ENCODE data around the gene CCR9.
A peak's percentile ranks its signal among the peaks of the same experiment; 100 is the strongest.

CCR9 gene

DNA sequence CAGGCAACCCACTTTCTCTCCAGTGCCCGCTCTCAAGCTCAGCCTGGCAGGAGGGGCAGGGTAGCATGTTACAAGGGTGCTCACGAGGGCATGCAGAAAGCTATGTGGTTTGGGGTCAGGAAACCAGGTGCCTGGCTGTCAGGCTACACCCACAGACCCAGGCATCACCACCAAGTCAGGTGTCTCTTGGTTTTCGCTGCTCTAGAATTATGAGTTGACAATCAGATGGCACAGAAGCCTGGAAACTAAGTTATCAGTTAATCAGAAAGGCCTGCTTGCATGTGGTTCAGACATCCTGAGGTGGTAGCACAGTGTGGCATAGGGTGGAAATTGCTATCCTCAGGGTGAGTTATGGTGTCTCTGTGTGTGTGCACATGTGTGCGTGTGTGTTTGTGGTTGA, 16.2 kb upstream of the CCR9 start:
- DNase-seq (ENCODE audit: low read depth), result no peak
- no peak overlapping the region for H3K4me3 ChIP-seq (ENCODE audit: low read depth, low read length)

DNA sequence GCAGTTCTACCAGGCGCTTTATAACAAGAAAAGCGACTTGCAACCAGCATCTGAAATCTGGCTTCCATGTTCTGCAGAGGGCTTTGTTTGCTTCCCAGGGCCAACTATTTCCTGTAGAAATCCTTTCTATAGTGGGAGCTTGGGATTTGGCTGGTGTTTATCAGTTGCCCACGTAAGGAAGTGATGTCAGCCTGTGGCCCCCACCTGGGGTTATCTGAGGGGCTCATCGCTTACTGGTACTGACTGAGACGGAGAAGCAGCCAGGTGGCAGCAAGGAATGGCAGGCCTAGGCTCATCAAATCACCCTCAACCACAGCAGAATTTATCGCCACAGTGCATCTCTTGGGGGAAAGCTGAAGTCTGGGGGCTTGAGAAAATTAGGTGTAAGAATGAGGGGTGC, 14.6 kb upstream of the CCR9 start:
- DNase-seq (ENCODE audit: low read depth), result no peak

DNA sequence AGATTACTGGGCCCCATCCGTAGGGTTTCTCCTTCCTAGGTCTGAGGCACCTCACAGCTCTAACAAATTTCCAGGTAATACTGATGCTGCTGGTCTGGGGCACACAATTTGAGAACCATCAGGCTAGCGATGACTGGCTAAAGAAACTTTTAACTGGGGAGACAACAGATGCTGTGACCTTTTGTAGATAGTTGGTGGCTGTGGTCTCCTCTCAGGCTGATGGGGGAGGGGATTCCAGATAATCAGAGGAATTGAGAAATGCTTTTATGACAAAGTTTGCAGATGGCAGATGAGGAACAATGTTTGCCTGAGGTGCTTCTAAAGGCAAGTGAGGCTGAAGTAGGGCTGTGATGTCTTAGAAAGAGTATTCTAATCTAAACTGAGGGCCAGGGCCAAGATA, 13.8 kb upstream of the CCR9 start:
- DNase-seq (ENCODE audit: low read depth), result no peak
- no peak overlapping the region for H3K4me3 ChIP-seq (ENCODE audit: low read depth, low read length)

More for the DNA sequence above, 14.6 kb upstream of the CCR9 start:
- H3K4me3 ChIP-seq (ENCODE audit: low read depth, low read length), result no peak overlapping the region

- no peak overlapping the region for H3K4me3 ChIP-seq (ENCODE audit: low read depth, low read length)
- no peak for DNase-seq (ENCODE audit: low read depth)
Measured at GRCh38 chr3:45873036-45873435, 13.3 kb upstream of the CCR9 start.

- no peak for DNase-seq (ENCODE audit: low read depth)
Measured at GRCh38 chr3:45873638-45874037, 12.7 kb upstream of the CCR9 start.

DNA sequence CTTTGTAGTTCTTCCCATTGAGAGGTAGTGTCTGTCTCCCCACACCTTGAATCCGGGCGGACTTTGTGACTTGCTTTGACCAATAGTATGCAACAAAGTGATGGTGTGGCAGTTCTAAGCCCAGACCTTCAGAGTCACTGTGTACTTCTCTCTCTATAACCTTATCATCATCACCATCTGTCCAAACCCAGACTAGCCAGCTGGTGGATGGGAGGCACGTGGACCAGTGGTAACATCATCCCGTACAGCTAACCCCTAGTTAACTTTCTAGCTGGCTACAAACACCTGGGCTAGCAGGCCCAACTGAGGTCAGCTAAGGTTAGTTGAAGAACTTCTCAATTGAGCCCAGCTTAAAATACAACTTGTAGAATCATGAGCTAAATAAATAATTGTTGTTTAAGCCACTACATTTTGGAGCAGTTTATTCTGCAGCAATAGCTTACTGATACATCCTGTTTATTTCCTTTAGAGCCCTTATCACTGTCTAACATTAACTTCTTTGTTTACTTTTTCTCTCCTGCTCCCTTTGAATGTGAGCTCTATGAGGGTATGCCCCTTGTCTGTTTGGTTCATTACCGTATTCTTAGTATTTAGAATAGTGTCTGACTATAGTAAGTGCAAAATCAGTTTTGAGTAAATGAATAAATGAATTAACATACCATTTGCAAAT, 11.5 kb upstream of the CCR9 start:
- no peak overlapping the region for H3K4me3 ChIP-seq (ENCODE audit: low read depth, low read length)
- no peak for DNase-seq (ENCODE audit: low read depth)

More at GRCh38 chr3:45873638-45874037, 12.7 kb upstream of the CCR9 start:
- no peak overlapping the region for H3K4me3 ChIP-seq (ENCODE audit: low read depth, low read length)

DNA sequence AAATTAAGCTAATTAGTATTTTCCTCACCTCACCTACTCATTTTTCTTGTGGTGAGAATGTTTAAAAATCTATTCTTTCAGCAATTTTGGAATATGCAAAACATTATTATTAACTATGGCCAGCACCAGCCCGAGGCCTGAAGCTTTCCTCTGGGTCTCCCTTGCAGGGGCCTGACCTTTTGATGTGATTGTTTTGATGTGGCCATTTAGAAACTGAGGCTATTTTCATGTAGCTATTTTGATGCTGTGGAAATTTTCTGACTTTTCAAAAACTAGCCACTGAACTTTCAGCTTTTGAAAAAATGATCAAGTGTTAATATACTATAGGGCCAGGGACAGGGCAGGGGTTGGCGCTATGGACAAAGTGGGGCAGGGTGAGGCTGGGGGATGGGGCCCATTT, 8.2 kb upstream of the CCR9 start:
- no peak for DNase-seq (ENCODE audit: low read depth)
- H3K4me3 ChIP-seq (ENCODE audit: low read depth, low read length), result no peak overlapping the region

DNA sequence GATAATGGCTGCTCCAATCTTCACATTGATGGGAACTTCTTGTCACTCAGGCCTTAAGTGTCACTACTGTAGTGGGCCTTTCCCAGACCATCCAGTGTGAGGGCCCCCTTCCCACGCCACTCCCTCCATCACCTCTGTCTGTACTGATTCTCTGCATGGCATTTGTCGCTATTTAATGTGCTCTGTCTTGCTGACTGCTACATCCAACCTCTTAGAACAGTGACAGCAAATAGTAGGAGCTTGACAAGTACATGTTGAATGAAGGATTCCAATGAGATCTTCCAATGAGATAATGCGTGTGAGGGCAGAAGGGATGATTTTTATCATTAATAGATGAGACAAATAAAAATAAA, 5.6 kb upstream of the CCR9 start:
- H3K4me3 ChIP-seq (ENCODE audit: low read depth, low read length), result no peak overlapping the region
- no peak for DNase-seq (ENCODE audit: low read depth)

DNA sequence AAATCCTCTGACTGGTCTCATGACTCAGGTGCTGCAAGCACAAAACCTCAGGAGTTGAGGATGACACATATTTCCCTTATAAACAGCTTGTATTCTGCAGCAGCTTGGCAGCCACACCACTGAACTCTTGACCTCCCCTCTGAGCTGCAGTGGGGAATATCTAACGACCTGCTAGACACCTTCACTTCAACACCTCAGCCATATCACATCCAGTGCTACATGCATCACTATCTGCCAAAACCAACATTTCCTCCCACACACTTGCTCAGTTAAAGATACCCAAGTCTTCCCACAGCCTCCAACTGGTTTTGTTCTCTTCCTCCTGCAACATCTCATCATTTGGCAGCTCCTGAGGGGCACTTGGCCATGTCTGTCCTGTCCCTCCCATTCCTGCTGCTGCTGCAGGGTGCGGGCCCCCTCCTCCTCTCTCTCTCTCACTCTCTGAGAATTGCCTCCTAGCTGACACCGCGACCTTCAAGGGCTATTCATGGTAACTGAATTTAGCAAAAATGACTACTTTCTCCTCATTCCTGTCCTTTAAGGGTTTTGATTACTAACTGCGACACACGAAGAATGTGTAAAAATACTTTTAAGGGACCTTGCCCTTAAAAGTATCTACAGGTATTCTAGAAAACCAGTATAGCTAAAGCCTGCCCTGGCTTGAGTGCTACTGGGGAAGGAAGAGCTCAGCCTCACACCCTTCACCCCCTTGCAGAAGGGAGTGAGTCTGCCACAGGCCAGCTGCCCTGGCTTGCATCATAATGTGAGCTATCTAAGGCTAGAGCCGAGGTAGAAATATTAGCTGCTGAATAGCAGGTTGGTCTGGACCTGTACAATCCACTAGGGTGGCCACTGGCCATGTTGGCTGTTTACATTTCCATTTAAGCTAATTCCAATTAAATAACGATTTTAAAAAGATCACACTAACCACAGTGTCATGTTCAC, 5.0 kb upstream of the CCR9 start:
- DNase-seq (ENCODE audit: low read depth), result no peak
- H3K4me3 ChIP-seq (ENCODE audit: low read depth, low read length), result no peak overlapping the region

- DNase-seq (ENCODE audit: low read depth), result no peak
- H3K4me3 ChIP-seq (ENCODE audit: low read depth, low read length), result no peak overlapping the region
Measured at GRCh38 chr3:45884368-45885201, 1.8 kb upstream of the CCR9 start.

- DNase-seq (ENCODE audit: low read depth), result no peak
- H3K4me3 ChIP-seq (ENCODE audit: low read depth, low read length), result no peak overlapping the region
Measured at GRCh38 chr3:45887285-45887684, 942 bp downstream of the CCR9 start.

GRCh38 chr3:45887759-45888511, 1.6 kb downstream of the CCR9 start:
- no peak for DNase-seq (ENCODE audit: low read depth)

DNA sequence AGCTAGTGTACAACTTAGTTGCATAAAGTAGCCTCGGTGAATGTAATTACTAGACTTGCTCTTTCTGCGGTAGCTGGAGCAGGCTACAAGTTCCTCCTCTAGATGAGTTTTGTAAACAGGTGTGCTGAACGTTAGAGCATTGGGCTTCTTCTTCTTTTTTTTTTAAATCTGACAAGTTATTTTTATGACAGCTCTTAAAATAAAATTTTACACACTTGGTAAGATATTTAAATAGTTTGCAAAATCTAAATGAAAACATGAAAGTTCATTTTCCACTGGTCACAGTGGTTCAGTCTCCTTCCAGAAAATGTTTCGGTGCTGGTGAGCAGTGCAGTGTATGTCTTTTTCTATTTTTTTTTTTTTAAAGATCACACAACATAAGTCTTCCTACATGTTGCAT, 3.0 kb downstream of the CCR9 start:
- no peak overlapping the region for H3K4me3 ChIP-seq (ENCODE audit: low read depth, low read length)
- no peak for DNase-seq (ENCODE audit: low read depth)

More at GRCh38 chr3:45887759-45888511, 1.6 kb downstream of the CCR9 start:
- no peak overlapping the region for H3K4me3 ChIP-seq (ENCODE audit: low read depth, low read length)

DNA sequence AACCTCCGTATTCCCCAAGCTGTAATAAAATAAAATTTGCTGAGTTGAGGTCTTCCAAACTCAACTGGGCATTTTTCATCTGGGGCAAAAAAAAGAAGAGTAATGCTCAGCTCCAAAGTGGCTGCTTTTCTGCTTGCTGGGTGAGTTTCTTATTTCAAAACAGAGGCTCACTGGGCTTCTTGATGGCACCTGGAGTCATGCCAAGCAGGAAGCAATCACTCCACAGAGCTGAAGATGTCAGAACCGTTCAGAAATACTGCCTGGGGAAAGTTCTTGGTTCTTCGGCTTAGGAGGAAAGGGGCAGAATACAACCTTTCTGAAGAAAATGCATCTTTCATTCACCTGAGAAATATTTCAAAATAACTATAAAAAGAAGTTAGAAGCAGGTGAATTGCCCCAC, 4.1 kb downstream of the CCR9 start:
- DNase-seq (ENCODE audit: low read depth), result no peak
- H3K4me3 ChIP-seq (ENCODE audit: low read depth, low read length), result no peak overlapping the region

- DNase-seq (ENCODE audit: low read depth), result no peak
- H3K4me3 ChIP-seq (ENCODE audit: low read depth, low read length), result no peak overlapping the region
Measured at GRCh38 chr3:45892161-45892560, 5.8 kb downstream of the CCR9 start.

- H3K4me3 ChIP-seq (ENCODE audit: low read depth, low read length), result no peak overlapping the region
- DNase-seq (ENCODE audit: low read depth), result no peak
Measured at GRCh38 chr3:45894015-45894414, 7.7 kb downstream of the CCR9 start.

DNA sequence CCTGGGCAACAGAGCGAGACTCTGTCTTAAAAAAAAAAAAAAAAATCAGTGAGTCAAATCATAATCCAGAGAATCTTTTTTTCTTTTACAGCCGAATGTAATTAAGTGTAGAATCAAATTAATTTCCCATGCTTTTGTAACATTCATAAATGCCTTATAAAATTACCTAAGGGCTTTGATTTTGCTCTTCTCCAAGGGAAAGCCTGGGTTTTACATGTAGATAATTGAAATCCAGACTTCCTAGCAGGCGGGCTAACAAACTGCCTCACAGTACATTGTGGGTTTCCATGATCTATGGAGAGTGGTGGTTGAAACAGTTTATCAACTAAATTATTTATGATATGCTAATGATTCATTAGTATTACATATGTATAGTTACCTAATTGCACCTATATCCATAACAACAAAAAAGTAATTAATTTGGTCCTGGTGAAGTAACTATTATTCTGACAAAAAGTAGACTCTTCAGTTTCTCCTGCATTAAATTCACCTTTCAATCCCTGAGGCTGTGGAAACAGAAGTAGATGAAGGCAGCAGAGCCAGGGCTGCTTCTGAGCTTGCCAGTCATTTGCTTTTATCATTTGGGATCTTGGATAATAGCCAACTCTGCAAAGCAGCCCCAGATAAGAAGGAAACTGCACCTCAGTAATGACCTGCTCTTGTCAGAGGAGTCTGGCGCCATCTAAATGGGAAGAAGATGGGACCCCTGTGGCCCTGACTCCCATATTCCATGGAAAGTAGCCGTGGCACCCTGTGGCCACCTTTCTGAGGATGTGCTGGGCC, 9.5 kb downstream of the CCR9 start:
- H3K4me3 ChIP-seq (ENCODE audit: low read depth, low read length), result no peak overlapping the region
- DNase-seq (ENCODE audit: low read depth), result no peak

GRCh38 chr3:45896956-45897355, 10.6 kb downstream of the CCR9 start:
- H3K4me3 ChIP-seq (ENCODE audit: low read depth, low read length), result no peak overlapping the region
- peak; percentile 44 for DNase-seq (ENCODE audit: low read depth)

DNA sequence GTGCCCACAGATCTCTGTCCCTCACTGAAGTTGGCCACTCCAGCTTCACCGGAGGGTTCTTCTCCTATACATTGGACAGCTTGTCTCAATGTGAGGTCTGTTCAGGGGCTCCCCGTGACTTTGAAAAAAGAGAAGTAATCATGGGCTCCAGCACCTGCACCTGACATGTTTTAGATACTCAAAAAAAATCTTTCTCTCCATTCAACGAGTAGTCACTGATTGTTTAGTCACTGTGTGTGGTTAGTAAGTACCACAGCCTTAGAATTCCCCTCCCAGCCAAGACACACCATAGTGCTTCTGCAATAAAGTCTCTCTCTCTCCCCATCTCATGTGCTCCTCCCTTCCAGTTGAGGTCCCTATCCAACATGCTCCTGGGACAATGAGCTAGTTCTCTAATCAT, 18.6 kb downstream of the CCR9 start:
- DNase-seq (ENCODE audit: low read depth), result no peak
- H3K4me3 ChIP-seq (ENCODE audit: low read depth, low read length), result no peak overlapping the region
